ENCODE data around the gene CACNG6.
"Not testable (repeated sequence)": the region's sequence is repeated elsewhere in the genome, so short reads cannot be mapped to it uniquely, and the experiment has no call there.

Gene CACNG6, protein sequence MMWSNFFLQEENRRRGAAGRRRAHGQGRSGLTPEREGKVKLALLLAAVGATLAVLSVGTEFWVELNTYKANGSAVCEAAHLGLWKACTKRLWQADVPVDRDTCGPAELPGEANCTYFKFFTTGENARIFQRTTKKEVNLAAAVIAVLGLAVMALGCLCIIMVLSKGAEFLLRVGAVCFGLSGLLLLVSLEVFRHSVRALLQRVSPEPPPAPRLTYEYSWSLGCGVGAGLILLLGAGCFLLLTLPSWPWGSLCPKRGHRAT

GRCh38 chr19:53991224-53992113, at the start of gene CACNG6:
Gene CACNG6 (plus strand): TSS chr19:53991637. CDS start chr19:53992878, 1,241 bp downstream.
- no peak for DNase-seq (ENCODE audit: low read depth, low spot score)

DNA sequence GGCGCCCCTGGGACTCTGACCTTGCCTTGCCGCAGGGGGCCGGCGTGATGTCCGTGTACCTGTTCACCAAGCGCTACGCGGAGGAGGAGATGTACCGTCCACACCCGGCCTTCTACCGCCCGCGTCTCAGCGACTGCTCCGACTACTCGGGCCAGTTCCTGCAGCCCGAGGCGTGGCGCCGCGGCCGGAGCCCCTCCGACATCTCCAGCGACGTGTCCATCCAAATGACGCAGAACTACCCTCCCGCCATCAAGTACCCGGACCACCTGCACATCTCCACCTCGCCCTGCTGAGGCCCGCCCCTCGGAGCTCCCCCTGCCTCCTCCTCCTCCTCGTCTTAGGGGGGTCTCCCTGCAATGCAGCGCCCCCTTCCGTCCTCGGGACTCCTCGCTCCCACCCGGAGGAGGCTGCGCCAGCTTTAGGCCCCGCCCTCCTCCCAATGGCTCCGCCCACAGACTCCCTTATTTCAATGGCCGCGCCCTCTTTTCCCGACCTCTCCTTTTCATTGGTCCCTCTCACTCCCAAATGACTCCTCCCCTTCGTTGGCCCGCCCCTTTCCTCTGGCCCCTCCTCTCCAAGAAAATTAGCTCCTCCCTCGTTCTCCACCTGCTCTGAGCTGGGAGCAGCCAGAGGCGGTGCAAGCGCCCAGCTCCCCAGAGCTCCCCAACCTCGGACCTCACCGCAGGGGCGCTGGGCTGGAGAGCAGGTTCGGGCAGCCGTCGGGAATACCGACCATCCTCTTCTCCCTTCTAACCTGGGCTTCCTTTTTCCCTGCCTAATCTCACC, 49.2 kb upstream of the CACNG6 start:
- no peak for DNase-seq (ENCODE audit: low read depth, low spot score)

- DNase-seq (ENCODE audit: low read depth, low spot score), result no peak
Observed at GRCh38 chr19:53944416-53944815, 47.0 kb upstream of the CACNG6 start.

- DNase-seq (ENCODE audit: low read depth, low spot score), result no peak
Observed at GRCh38 chr19:53944933-53945332, 46.5 kb upstream of the CACNG6 start.

- no peak for DNase-seq (ENCODE audit: low read depth, low spot score)
Observed at GRCh38 chr19:53945441-53945840, 46.0 kb upstream of the CACNG6 start.

- no peak for DNase-seq (ENCODE audit: low read depth, low spot score)
Observed at GRCh38 chr19:53945998-53946397, 45.4 kb upstream of the CACNG6 start.

DNA sequence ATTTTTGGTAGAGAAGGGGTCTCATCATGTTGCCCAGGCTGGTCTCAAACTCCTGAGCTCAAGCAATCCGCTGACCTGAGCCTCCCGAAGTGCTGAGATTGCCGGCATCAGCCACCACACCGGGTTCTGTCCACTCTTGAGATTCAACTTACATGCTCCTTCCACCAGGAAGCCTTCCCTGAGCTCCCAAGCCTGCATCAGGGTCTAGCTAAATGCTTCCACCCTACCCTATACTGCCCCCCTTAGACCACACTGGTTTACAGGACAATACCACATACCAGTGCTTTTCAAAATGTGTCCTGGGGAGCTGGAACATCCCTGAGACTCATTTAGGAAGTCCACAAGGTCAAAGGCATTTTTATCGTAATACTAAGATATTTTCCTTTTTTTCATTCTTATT, 43.8 kb upstream of the CACNG6 start:
- DNase-seq (ENCODE audit: low read depth, low spot score), result no peak

DNA sequence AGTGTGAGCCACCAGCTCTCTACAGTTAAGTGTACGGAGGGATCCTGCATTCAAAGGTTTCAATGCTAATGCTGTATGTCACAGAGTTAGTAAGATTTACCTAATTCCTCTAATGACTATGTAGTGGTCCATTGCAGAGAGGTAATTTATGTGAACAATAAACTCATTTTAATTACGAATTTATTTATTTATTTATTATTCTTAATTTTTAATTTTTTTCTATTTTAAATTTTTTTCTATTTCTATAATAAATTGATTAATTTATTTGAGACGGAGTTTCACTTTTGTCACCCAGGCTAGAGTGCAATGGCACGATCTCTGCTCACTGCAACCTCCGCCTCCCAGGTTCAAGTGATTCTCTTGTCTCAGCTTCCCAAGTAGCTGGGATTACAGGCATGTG, 42.8 kb upstream of the CACNG6 start:
- DNase-seq (ENCODE audit: low read depth, low spot score), result not testable (repeated sequence)

DNA sequence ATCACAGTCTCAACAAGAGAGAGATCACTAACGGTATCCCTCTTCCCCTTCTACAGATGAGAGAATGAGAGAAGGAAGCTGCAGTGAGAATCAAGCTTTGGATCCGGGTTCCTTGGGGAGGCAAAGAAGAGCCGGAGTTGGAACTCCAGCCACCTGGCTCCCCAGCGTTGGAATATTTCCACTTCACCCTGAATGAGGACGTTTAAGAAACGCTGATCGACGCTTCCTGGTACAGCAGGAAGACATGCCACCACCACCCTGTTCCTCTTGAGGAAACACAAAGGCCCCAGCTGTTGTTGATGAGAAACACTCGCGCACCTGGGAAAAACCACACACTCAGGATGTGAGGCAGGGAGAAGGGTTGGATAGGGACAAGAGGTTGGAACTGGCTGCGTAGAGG, 40.0 kb upstream of the CACNG6 start:
- no peak for DNase-seq (ENCODE audit: low read depth, low spot score)

DNA sequence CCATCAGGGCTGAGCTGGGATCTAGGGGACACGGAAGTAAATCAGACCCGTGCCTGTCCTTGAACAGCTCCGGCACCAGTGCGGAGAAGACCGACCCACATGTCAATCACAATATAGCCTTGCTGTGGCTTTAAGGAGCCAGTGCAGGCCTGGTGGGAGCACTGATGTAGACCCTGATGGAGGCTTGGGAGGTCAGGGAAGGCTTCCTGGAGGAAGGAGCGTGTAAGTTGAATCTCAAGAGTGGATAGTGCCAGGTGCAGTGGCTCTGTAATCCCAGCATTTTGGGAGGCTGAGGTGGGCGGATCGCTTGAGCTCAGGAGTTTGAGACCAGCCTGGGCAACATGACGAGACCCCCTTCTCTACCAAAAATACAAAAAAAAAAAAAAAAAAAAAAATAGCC, 39.5 kb upstream of the CACNG6 start:
- no peak for DNase-seq (ENCODE audit: low read depth, low spot score)

DNA sequence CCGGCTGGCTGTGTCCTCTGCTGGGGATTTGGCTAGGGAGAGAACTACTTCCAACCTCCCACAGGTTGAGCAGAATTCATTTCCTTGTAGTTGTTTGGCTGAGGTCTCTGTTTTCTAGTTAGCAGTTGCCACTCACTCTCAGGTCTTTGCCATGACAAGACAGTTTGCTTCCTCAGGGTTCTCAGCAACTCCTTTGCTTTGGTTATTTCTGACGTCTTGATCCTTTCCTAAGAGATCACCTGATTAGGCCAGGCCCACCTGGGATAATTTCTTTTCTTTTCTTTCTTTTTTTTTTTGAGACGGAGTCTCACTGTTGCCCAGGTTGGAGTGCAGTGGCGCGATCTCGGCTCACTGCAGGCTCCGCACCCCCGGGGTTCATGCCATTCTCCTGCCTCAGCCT, 38.1 kb upstream of the CACNG6 start:
- DNase-seq (ENCODE audit: low read depth, low spot score), result no peak

GRCh38 chr19:53957448-53958167, 33.8 kb upstream of the CACNG6 start:
- no peak for DNase-seq (ENCODE audit: low read depth, low spot score)

DNA sequence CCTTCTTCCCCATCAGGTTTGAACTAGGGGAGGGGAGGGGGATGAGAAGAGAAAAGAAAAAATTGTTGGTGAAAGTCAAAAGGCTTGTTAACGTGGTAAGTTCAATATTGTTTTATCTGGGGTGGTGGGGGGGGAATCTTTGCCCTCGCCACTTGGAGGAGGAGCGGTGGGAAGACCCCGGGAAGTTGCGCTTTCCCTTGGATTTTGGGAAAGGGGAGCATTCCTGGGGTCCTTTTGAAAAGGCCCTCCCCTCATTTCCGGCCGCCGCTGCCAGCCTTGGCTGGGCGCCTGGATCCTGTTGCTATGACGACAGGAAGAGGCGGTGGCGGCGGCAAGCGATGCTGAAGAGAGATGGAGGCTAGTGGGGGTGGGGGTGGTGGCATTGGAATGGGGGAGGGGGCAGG, 33.3 kb upstream of the CACNG6 start:
- no peak for DNase-seq (ENCODE audit: low read depth, low spot score)

- no peak for DNase-seq (ENCODE audit: low read depth, low spot score)
Observed at GRCh38 chr19:53958823-53959757, 32.3 kb upstream of the CACNG6 start.

GRCh38 chr19:53960187-53960586, 31.2 kb upstream of the CACNG6 start:
- no peak for DNase-seq (ENCODE audit: low read depth, low spot score)

DNA sequence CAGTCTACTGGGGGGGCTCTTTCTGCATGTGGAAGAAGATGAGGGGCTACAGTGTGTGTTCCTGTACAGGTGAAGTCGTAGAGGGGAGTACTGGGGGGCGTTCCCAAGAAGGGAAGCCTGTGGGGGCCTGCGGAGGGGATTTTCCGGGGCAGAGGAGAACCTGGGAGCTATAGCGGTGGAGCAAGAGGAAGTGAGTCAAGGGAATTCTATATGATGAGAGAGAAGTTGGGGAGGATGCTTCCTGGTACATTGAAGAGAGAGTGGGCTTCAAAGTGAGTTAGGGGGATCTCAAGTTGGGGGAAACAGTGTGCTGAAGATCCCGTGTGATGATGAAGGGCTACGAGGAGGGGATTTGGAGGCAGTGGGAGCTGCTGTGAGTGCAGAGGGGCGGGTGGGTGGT, 30.6 kb upstream of the CACNG6 start:
- no peak for DNase-seq (ENCODE audit: low read depth, low spot score)

- DNase-seq (ENCODE audit: low read depth, low spot score), result no peak
Observed at GRCh38 chr19:53961523-53962356, 29.7 kb upstream of the CACNG6 start.

DNA sequence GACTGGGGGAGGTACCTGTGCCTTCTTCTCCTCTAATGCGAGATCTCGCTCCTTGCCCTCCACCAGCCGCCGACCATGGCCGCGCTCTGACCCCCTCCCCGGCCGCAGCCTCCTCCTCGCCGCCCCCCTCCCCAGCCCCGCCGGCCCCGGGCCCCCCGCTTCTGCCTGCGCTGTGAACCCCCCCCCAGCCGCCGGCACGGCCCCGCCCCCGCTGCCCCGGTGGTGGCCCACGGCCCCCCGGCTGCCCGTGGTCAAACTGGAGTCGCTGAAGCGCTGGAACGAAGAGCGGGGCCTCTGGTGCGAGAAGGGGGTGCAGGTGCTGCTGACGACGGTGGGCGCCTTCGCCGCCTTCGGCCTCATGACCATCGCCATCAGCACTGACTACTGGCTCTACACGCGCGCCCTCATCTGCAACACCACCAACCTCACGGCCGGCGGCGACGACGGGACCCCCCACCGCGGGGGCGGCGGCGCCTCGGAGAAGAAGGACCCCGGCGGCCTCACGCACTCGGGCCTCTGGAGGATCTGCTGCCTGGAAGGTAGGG, 28.5 kb upstream of the CACNG6 start, which contains the start of gene CACNG8:
TSS of gene CACNG8 (plus strand) at position 51 of the 545 bp plus-strand sequence.
- no peak for DNase-seq (ENCODE audit: low read depth, low spot score)

DNA sequence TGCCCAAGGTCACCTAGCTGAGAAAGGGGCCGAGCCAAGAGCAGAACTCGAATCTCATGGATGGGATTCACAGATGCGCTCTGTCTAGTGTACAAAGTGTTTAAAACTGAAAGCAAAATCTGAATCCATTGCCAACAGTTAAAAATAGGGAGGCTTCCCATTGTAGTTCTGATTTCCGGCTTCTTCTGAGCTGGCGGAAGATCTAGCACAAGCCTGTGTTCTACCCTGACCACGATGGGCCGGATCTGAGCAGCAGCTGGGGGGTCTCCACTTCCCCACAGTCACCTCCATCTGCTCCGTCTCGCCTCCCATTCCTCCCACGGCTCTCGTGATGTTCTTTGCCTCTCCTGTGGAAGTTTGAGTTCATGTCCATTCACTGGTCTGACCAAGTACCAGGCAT, 26.3 kb upstream of the CACNG6 start:
- no peak for DNase-seq (ENCODE audit: low read depth, low spot score)
